Measurements from ENCODE around the gene DNASE2.

DNASE2 gene

GRCh38 chr19:12885749-12886650, 4.8 kb upstream of the DNASE2 start:
- no peak for DNase-seq

GRCh38 chr19:12884926-12885748, 3.9 kb upstream of the DNASE2 start:
- DNase-seq: no peak

GRCh38 chr19:12884627-12884925, 3.3 kb upstream of the DNASE2 start:
- no peak for DNase-seq

DNA sequence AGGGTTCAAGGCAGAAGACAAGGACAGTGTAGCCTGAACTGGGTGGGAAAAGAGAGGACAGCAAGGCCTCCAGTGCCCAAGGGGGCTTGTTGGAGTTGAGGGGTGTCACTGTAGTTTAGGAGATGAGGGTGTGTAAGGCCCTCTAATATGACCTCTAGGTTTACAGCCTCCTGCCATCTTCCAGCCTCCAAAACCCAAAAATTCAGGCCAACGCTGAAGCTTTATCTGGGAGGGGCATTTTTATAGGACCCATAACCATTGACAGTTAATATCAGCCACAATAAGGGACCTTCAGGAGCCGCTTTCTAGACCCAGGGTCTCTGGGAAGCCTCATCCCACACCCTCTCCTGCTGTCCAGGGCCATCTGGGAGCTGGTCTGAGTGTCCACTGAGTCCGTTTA, 3.0 kb upstream of the DNASE2 start:
- DNase-seq: no peak

GRCh38 chr19:12882589-12882988, 1.3 kb upstream of the DNASE2 start:
- no peak for DNase-seq

GRCh38 chr19:12880551-12881171, 588 bp downstream of the DNASE2 start:
- no peak for DNase-seq

DNA sequence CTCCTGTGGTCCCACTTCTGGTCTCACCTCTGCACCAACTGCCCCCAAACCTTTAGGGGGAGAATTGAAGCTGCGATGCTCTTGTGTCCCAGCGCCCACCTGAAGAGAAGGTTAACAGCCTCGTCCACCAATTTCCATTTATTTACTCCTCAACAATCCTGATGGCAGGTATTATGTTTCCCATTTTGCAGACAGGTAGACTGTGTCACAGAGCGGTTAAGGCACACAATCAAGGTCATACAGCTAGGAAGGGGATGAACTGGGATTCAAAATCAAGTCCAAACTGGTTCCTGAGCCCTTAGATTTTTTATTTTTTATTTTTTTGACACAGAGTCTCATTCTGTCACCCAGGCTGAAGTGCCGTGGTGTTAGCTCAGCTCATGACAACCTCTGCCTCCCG, 6.2 kb downstream of the DNASE2 start:
- no peak for DNase-seq

- DNase-seq: no peak
Measured at GRCh38 chr19:12873891-12874745, 7.1 kb downstream of the DNASE2 start.

- no peak for DNase-seq
Measured at GRCh38 chr19:12872941-12873890, 8.0 kb downstream of the DNASE2 start.

DNA sequence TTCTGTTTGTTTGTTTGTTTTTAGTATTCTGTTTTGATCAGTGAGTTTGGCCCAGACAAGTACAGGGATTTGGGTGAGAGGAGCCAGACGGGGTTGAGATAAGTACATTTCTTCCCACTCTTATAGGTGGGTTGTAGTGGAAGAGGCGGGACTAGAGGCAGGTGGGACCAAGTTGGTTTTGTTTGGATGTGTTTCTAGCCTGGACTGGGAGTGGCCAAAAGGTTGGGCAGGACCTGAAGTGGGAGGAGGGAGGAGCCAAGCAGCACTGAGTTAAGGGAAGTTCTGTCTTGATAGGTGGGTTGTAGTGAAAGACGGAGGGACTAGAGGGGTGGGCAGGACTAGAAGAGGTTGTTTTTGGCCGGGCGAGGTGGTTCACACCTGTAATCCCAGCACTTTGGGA, 9.0 kb downstream of the DNASE2 start:
- DNase-seq: no peak

GRCh38 chr19:12871681-12872080, 9.6 kb downstream of the DNASE2 start:
- DNase-seq: no peak

- DNase-seq: no peak
Measured at GRCh38 chr19:12868540-12869112, 12.6 kb downstream of the DNASE2 start.

GRCh38 chr19:12867120-12868099, 13.8 kb downstream of the DNASE2 start:
- DNase-seq: peak; percentile 88

GRCh38 chr19:12866416-12867119, 14.7 kb downstream of the DNASE2 start:
- DNase-seq: peak; percentile 18

- no peak for DNase-seq
Measured at GRCh38 chr19:12865746-12866415, 15.4 kb downstream of the DNASE2 start.

DNA sequence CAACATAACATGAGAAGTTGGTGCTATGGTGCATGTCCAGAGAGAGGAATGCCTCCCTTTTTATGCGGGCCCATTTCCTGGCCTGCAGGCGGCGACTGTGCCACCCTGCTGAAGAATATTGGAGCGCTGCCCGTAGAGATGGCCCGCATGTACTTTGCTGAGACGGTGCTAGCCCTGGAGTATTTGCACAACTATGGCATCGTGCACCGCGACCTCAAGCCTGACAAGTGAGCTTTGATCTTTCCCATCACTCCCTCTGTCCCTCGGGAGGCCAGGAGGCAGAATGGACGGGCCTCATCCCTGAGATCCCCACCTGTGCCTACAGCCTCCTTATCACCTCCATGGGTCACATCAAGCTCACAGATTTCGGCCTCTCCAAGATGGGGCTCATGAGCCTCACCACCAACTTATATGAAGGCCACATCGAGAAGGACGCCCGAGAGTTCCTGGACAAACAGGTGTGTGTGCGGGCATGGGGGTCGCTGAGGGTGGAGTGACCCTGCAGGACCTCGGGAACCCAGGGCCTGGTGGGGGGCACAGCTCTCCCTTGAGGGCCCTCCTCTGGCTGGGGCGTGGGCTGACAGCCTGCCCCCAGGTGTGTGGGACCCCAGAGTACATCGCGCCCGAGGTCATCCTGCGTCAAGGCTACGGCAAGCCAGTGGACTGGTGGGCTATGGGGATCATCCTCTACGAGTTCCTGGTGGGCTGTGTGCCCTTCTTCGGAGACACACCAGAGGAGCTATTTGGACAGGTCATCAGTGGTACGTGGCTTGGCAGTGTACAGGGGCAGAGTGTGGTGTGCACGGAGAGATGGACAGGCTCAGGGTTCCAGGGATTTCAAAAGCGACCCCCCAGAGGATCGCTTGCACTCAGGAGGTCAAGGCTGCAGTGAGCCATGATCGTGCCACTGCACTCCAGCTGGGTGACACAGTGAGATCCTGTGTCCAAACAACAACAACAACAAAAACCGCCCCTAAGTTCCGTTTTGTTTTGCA, 16.2 kb downstream of the DNASE2 start:
- DNase-seq: no peak

DNA sequence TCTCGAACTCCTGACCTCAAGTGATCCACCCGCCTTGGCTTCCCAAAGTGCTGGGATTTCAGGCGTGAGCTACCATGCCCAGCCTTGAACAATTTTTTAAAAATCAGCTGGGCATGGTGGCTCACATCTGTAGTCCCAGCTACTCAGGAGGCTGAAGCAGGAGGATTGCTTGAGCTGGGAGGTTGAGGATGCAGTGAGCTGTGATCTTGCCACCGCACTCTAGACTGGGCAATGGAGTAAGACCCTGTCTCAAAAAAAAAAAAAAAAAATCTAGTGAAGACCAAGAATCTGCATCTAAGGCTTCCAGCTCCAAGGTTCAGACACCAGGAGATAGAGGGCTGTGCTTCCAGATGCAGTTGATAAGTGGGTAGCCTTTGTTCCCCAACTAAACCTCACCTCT, 17.1 kb downstream of the DNASE2 start:
- no peak for DNase-seq
